ENCODE results near the gene OPN5.

- TF ChIP-seq L3MBTL2 (conservative IDR thresholded peaks at IDR 0.05) (no peak), SP1 (IDR thresholded peaks at IDR 0.05) (no peak), ARNT (IDR thresholded peaks at IDR 0.05) (no peak), PKNOX1 (IDR thresholded peaks at IDR 0.05) (no peak), FOXM1 (IDR thresholded peaks at IDR 0.05; ENCODE audit: borderline replicate concordance) (no peak), FOXA1 (IDR thresholded peaks at IDR 0.05) (no peak), TARDBP (IDR thresholded peaks at IDR 0.05) (no peak), BHLHE40 (IDR thresholded peaks at IDR 0.05; ENCODE audit: borderline replicate concordance) (no peak), SUZ12 (IDR thresholded peaks at IDR 0.05) (no peak), FOXK2 (IDR thresholded peaks at IDR 0.05) (no peak), ZNF384 (IDR thresholded peaks at IDR 0.05) (no peak)
Observed at GRCh38 chr6:47733879-47734558, 47.8 kb upstream of the OPN5 start.

All from HEK293T (cell line).